ENCODE results near the gene LOXHD1. TPM values are rescaled to one million over a fixed set of nuclear protein-coding genes. Genes with fewer than 3 reads are reported as not detected.

The LOXHD1 gene
- total and polyA plus RNA-seq, 8 donors: 0.12 to 0.46 (median 0.15) TPM; not detected in 2

GRCh38 chr18:46639386-46639785 lies 17.6 kb downstream of the LOXHD1 start:
- Histone ChIP-seq H3K36me3 (no peaks in the 10 kb centered on the region), H3K4me3 (no peak overlapping the region), H3K4me1 (no peaks in the 10 kb centered on the region), H3K9me3 (no peaks in the 10 kb centered on the region), H3K27ac (no peak overlapping the region), H3K27me3 (no peaks in the 10 kb centered on the region)
- WGBS, 2 donors: 79 to 84% methylated on average over 6 of the region's 6 CpGs
- no peak for ATAC-seq
- DNase-seq: no peak
- FAIRE-seq: no peak
- TF ChIP-seq, protein P1, sequence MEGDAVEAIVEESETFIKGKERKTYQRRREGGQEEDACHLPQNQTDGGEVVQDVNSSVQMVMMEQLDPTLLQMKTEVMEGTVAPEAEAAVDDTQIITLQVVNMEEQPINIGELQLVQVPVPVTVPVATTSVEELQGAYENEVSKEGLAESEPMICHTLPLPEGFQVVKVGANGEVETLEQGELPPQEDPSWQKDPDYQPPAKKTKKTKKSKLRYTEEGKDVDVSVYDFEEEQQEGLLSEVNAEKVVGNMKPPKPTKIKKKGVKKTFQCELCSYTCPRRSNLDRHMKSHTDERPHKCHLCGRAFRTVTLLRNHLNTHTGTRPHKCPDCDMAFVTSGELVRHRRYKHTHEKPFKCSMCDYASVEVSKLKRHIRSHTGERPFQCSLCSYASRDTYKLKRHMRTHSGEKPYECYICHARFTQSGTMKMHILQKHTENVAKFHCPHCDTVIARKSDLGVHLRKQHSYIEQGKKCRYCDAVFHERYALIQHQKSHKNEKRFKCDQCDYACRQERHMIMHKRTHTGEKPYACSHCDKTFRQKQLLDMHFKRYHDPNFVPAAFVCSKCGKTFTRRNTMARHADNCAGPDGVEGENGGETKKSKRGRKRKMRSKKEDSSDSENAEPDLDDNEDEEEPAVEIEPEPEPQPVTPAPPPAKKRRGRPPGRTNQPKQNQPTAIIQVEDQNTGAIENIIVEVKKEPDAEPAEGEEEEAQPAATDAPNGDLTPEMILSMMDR (IDR thresholded peaks at IDR 0.05): no peak
- intact Hi-C loops (cut with DNase I): no loop called here

- Histone ChIP-seq H3K9me3 (no peaks in the 10 kb centered on the region), H3K36me3 (no peaks in the 10 kb centered on the region), H3K27me3 (no peaks in the 10 kb centered on the region), H3K27ac (no peak overlapping the region), H3K4me3 (no peak overlapping the region), H3K4me1 (no peaks in the 10 kb centered on the region)
- DNase-seq (no peak), ATAC-seq (no peak), FAIRE-seq (no peak)
- TF ChIP-seq, protein P1 (IDR thresholded peaks at IDR 0.05): no peak
- intact Hi-C loops (cut with DNase I): no loop called here
- WGBS, 2 donors: 45 to 64% methylated on average over 7 of the region's 7 CpGs
These were observed 20.9 kb downstream of the LOXHD1 start for GRCh38 chr18:46636040-46636630.

GRCh38 chr18:46632401-46633071 lies 24.5 kb downstream of the LOXHD1 start:
- Histone ChIP-seq H3K27ac (no peak overlapping the region), H3K27me3 (no peaks in the 10 kb centered on the region), H3K36me3 (no peaks in the 10 kb centered on the region), H3K9me3 (no peaks in the 10 kb centered on the region), H3K4me1 (no peaks in the 10 kb centered on the region), H3K4me3 (no peak overlapping the region)
- intact Hi-C loops (cut with DNase I): no loop called here
- 72 to 83% methylated on average over 8 of the region's 8 CpGs for WGBS, 2 donors
- FAIRE-seq: no peak
- DNase-seq: no peak
- TF ChIP-seq, protein P1 (IDR thresholded peaks at IDR 0.05): no peak
- ATAC-seq: no peak

- no peaks in the 10 kb centered on the region for H3K9me3 ChIP-seq
- TF ChIP-seq, protein P1 (IDR thresholded peaks at IDR 0.05): no peak
- no peaks in the 10 kb centered on the region for H3K27me3 ChIP-seq
- no peak for FAIRE-seq
- H3K4me3 ChIP-seq: no peak overlapping the region
- no peak for ATAC-seq
- H3K36me3 ChIP-seq: no peaks in the 10 kb centered on the region
- WGBS, 2 donors: 54 to 67% methylated on average over 3 of the region's 3 CpGs
- H3K4me1 ChIP-seq: no peaks in the 10 kb centered on the region
- no peak for DNase-seq
- H3K27ac ChIP-seq: no peak overlapping the region
- intact Hi-C loops (cut with DNase I): no loop called here
These were observed 26.0 kb downstream of the LOXHD1 start for GRCh38 chr18:46630991-46631390.

DNA sequence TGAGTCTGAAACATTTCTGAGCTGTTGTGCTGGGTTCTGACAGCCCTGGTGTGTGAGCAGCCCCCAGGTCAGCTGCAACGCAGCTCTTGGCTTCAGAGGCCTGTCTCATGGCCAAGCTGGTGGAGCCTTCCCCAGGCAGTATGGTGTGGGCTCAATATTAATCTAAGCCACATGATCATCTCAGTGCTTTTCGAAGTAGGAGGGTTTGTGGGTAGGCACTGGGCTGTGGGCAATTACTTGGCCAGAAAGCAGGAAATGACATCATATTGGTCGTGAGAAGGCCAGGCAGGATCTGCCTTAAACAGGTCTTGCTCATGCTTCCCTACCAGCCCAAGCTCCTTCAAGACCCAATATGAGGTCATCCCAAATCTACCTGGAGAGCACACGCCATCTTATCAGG lies 26.9 kb downstream of the LOXHD1 start:
- Histone ChIP-seq H3K36me3 (no peaks in the 10 kb centered on the region), H3K27ac (no peak overlapping the region), H3K27me3 (no peaks in the 10 kb centered on the region), H3K9me3 (no peaks in the 10 kb centered on the region), H3K4me3 (no peak overlapping the region), H3K4me1 (no peaks in the 10 kb centered on the region)
- no peak for FAIRE-seq
- no peak for ATAC-seq
- 66 to 71% methylated on average over 4 of the region's 4 CpGs for WGBS, 2 donors
- no peak for DNase-seq
- TF ChIP-seq, protein P1 (IDR thresholded peaks at IDR 0.05): no peak
- intact Hi-C loops (cut with DNase I): no loop called here

Measured in pancreas (tissue), 10 donors.